Endometrial microvascular endothelial cells (primary cell): ENCODE measurements around the gene ANAPC7. TPM values are rescaled to one million over a fixed set of nuclear protein-coding genes. Genes with fewer than 3 reads are reported as not detected.
"Not testable (repeated sequence)": the region's sequence is repeated elsewhere in the genome, so short reads cannot be mapped to it uniquely, and the experiment has no call there.

ENCODE experiments used
- in situ Hi-C: cut with HindIII; loops from 2 replicates; pipeline ENCODE4 v1.10.0; 2017; ENCODE audit warnings: low sequenced_read_pairs, low pct_unique_long_range_greater_than_20kb; ENCODE audit errors: inconsistent ontology term
- total RNA-seq: library from RNA; depleted of rRNA; stranded (reverse); fragments of >200 nt; gene quantifications from one replicate; pipeline ENCODE4 v1.2.3, GENCODE V29; 2015; ENCODE audit errors: inconsistent ontology term

Gene ANAPC7
- total RNA-seq, 1 donor from 2014 or later: 73.9 TPM

GRCh38 chr12:110379197-110379596 lies 24.3 kb downstream of the ANAPC7 start:
- in situ Hi-C loops: no loop called here

- in situ Hi-C loops: not testable (repeated sequence)
Observed at GRCh38 chr12:110378131-110378790, 25.2 kb downstream of the ANAPC7 start.

GRCh38 chr12:110373962-110374611 lies 29.4 kb downstream of the ANAPC7 start:
- in situ Hi-C loops: no loop called here

- in situ Hi-C loops: no loop called here
Observed at GRCh38 chr12:110373425-110373824, 30.1 kb downstream of the ANAPC7 start.

GRCh38 chr12:110373025-110373424 lies 30.5 kb downstream of the ANAPC7 start:
- in situ Hi-C loops: no loop called here

GRCh38 chr12:110372056-110372425 lies 31.5 kb downstream of the ANAPC7 start:
- in situ Hi-C loops: no loop called here

DNA sequence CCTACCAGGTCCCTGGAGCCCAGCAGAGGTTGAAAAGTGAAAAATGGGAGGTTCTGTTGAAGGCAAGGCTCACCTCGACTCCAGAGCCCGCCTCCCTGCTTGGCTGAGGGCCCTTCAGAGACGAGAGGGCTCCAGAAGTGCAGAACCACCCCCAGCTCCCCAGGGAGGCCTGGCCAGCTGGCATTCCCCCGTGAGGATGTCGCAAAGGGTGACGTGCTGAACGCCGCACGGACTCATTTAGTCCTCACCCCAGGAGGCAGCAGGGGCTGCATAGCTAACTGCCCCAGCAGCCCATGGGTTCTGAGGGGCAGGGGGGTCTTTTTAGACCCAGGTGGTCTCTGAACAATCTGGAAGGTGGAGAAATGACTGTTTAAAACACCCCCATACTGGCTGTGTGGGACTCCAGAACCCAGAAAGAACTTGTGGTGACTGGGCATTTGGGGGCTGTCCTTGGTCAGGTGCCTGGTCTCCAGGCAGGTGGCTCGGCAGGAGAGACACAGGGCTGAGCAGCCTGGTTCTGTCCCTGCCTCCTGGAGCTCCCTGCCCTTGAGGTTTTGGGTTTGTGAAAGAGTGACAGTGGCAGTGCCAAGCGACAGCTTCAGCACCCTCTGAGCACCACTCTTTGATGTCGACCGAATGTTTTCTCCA lies 32.0 kb downstream of the ANAPC7 start:
- in situ Hi-C loops: no loop called here

DNA sequence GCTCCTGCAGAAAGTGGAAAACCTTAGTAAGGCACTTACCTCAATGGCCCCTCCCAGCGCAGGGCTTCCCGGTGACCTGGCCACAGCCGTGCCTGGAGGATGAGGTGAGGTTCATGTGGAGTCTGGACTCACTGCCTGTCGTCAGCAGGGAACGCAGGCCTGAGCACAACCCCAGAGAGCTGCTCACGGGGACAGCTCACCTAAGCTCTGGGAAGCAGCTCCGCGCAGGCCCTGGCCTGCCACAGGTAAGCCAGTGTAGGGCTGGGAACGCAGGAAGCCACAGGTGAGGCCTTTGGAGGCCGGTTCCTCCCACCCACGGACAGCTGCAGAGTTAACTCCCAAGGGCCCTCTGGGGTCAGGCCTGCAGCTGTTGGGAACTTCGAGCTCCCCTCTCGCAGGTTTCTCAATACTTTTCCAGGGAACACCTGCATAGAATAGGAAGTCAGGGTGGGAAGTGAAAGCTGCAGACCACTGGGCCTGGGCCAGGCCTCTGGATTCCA lies 32.7 kb downstream of the ANAPC7 start:
- in situ Hi-C loops: no loop called here

DNA sequence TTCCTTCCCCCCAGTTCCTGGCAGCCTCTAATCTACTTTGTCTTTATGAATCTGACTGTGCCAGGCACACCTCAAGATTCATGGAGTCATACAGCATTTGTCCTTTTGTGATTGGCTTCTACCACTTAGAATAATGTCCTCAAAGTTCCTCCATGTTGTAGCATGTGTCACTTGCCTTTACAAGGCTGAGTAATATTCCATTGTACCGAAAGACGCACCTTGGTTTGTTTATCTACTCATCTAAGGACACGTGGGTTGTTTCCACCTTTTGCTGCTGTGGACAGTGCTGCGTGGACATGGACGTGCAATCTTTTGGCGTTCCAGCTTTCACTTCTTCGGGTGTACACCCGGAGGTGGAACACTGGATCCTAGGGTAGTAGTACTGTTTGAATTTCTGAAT lies 33.5 kb downstream of the ANAPC7 start:
- in situ Hi-C loops: no loop called here

GRCh38 chr12:110367181-110367864 lies 36.2 kb downstream of the ANAPC7 start:
- in situ Hi-C loops: no loop called here

DNA sequence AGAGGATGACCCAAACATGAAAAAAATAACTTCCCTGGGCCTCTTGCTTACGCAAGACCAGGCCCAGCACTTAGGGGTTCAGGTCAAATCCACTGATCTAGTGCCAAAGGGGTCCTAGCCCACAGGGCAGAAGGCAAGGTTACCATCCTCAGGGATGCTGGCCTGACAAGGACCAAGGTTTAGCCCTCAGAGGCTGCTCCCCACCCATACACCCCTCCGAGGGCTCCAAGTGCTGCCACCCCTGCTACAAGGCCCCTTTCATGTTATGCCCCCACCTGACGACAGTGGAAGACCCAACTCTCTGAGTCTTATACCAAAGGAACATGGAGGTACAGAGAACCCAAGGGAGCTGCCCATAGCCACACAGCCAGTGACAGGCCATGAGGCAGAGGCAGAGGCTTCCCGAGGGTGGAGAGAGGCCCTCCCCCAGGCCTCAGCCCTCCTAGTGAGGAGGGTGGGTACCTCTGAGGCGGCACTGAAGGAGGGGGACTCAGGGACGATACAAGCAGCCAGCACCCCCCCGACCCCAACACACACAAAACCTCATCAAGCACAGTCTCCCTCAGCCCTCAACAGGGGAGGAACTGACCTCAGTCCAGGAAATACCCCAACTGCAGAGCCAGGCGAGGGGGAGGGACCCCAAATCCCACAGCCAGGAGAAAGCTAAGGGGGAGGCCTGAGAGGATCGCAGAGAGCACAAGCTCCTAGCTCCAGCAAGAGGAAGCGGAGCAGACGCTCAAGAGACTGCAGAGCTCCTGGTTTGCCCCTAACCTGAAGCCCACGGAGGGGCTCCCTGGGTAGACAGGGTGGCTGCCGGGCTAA lies 37.0 kb downstream of the ANAPC7 start:
- in situ Hi-C loops: no loop called here

- in situ Hi-C loops: no loop called here
Observed at GRCh38 chr12:110365489-110366320, 37.8 kb downstream of the ANAPC7 start.

- in situ Hi-C loops: no loop called here
Observed at GRCh38 chr12:110361216-110361615, 42.3 kb downstream of the ANAPC7 start.

- in situ Hi-C loops: not testable (repeated sequence)
Observed at GRCh38 chr12:110358384-110359097, 45.0 kb downstream of the ANAPC7 start.

DNA sequence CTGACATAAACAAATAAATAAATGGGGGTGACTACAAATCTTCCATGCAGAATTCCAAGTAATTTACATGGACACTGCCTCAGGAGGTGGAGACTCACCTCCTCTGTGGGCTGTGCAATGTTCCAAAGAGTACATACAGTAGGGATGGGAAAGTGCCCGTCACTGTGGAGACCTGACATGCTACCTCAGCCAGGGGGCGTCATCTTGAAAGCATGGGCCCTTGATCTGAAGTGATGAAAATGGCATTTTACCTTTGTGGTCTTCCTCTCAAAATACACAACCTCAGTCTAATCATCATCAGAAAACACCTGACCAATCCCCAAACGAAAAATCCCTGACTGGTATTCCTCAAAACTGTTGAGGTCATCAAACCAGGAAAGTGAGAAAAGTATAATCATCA lies 48.4 kb downstream of the ANAPC7 start:
- in situ Hi-C loops: no loop called here

DNA sequence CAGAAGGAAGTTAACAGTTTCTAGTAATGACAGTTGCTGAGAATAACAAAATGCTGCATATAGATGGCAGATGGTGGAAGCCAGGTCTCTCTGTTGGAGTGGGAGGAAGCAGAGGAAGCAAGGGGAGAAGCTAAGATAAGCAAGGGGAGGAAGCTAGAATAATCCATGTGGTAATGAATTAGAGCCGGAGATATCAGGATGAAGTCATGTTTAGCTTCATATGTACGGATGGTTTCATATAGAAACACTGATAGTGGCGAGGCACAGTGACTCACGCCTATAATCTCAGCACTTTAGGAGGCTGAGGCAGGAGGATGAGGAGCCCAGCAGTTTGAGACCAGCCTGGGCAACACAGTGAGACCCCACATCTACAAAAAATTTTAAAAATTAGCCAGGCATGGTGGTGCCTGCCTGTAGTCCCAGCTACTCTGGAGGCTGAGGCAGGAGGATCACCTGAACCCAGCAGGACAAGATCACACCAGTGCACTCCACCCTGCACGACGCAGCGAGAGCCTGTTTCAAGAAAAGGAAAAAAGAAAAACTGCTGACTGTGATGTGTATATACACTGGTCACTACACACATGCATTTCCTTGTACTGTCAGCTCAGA lies 49.2 kb downstream of the ANAPC7 start:
- in situ Hi-C loops: no loop called here
